ENCODE data around the gene CCDC136.

Gene CCDC136

DNA sequence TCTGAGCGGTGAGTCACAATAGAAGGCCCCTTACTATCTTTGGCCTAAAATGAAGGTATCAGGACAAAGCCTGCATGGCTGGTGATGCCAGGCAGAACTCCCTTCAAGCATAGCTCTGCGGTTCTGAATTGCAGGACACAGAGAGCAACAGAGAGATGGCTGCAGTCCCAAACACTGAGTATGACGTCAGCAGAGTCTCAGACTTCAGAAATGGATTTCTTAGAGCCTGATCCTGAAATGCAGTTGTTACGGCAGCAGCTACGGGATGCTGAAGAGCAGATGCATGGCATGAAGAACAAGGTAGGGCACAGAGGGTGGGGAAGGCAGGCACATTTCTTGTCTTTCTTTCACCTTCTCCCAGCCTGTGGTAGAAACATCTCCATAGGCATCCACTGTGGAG lies 13.5 kb downstream of the CCDC136 start:
- Histone ChIP-seq H3K27me3 (ENCODE audit: insufficient read depth, poor library complexity, severe bottlenecking) (no peaks in the 10 kb centered on the region), H3K4me3 (replicated peaks; ENCODE audit: insufficient read depth, low read length) (no peak overlapping the region), H3K27ac (replicated peaks) (no peak overlapping the region)
- DNase-seq (ENCODE audit: low read depth in 1 of 2, low spot score in 1 of 2) = no peak
- TF ChIP-seq REST (IDR thresholded peaks at IDR 0.05; ENCODE audit: insufficient replicate concordance, low read depth) (no peak), CTCF (IDR thresholded peaks at IDR 0.05; ENCODE audit: insufficient read depth, low read length) (no peak), POLR2AphosphoS5 (IDR thresholded peaks at IDR 0.05; ENCODE audit: low read depth) (no peak), GABPA (IDR thresholded peaks at IDR 0.05; ENCODE audit: low read depth) (no peak), SPI1 (IDR thresholded peaks at IDR 0.05; ENCODE audit: borderline replicate concordance, low read depth) (no peak)

DNA sequence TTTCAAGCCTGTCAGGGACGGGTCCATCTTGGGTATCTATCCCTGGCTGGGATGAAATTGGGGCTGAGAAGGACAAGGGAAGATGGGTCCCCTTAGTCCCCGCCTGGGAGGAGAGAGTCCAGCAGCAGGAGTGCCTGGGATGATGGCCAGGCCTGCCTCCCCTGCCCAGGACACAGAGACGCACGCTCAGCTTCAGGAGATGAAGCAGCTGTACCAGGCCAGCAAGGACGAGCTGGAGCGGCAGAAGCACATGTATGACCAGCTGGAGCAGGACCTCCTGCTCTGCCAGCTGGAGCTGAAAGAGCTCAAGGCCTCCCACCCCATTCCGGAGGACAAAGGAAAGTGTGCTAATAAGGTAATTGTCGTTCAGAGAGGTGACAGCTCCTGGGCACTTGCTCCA lies 15.4 kb downstream of the CCDC136 start:
- DNase-seq (ENCODE audit: low read depth in 1 of 2, low spot score in 1 of 2) = no peak
- TF ChIP-seq SPI1 (IDR thresholded peaks at IDR 0.05; ENCODE audit: borderline replicate concordance, low read depth) (no peak), REST (IDR thresholded peaks at IDR 0.05; ENCODE audit: insufficient replicate concordance, low read depth) (no peak), GABPA (IDR thresholded peaks at IDR 0.05; ENCODE audit: low read depth) (no peak), POLR2AphosphoS5 (IDR thresholded peaks at IDR 0.05; ENCODE audit: low read depth) (no peak), CTCF (IDR thresholded peaks at IDR 0.05; ENCODE audit: insufficient read depth, low read length) (no peak)
- Histone ChIP-seq H3K27ac (replicated peaks) (no peak overlapping the region), H3K4me3 (replicated peaks; ENCODE audit: insufficient read depth, low read length) (no peak overlapping the region), H3K27me3 (ENCODE audit: insufficient read depth, poor library complexity, severe bottlenecking) (no peaks in the 10 kb centered on the region)

GRCh38 chr7:128809363-128809762 lies 17.6 kb downstream of the CCDC136 start:
- TF ChIP-seq GABPA (IDR thresholded peaks at IDR 0.05; ENCODE audit: low read depth) (no peak), CTCF (IDR thresholded peaks at IDR 0.05; ENCODE audit: insufficient read depth, low read length) (no peak), SPI1 (IDR thresholded peaks at IDR 0.05; ENCODE audit: borderline replicate concordance, low read depth) (no peak), POLR2AphosphoS5 (IDR thresholded peaks at IDR 0.05; ENCODE audit: low read depth) (no peak), REST (IDR thresholded peaks at IDR 0.05; ENCODE audit: insufficient replicate concordance, low read depth) (no peak)
- DNase-seq (ENCODE audit: low read depth in 1 of 2, low spot score in 1 of 2) = no peak
- no peak overlapping the region for H3K4me3 ChIP-seq (replicated peaks; ENCODE audit: insufficient read depth, low read length)
- H3K27ac ChIP-seq (replicated peaks) = no peak overlapping the region
- no peaks in the 10 kb centered on the region for H3K27me3 ChIP-seq (ENCODE audit: insufficient read depth, poor library complexity, severe bottlenecking)

Measured in HL-60 (cell line).